ENCODE data around the gene SF3A2.

The SF3A2 gene

DNA sequence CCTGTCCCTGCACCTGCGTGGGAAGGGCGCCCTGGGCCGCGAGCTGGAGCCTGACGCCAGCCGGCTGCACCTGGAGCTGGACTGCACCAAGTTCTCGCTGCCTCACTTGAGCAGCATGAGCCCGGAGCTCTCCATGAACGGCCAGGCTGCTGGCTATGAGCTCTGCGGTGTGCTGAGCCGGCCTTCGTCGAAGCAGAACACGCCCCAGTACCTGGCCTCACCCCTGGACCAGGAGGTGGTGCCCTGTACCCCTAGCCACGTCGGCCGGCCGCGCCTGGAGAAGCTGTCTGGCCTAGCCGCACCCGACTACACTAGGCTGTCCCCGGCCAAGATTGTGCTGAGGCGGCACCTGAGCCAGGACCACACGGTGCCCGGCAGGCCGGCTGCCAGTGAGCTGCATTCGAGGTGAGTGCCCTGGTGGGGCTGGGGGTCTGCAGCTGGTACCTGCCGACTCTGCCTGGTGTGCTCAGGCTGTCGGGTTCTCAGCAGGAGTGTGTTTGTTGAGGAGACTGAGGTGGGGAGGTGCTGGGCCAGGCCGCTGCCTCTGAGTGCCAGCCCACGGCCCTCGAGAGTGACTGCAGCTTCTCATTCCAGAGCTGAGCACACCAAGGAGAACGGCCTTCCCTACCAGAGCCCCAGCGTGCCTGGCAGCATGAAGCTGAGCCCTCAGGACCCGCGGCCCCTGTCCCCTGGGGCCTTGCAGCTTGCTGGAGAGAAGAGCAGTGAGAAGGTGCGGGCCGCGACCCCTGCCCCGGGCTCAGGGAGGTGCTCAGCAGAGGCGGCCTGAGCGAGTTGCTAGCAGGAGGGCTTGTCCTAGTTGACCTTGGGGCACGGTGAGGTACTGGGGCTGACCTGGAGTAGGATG, 20.0 kb upstream of the SF3A2 start (continued):
- TF ChIP-seq, protein P1, sequence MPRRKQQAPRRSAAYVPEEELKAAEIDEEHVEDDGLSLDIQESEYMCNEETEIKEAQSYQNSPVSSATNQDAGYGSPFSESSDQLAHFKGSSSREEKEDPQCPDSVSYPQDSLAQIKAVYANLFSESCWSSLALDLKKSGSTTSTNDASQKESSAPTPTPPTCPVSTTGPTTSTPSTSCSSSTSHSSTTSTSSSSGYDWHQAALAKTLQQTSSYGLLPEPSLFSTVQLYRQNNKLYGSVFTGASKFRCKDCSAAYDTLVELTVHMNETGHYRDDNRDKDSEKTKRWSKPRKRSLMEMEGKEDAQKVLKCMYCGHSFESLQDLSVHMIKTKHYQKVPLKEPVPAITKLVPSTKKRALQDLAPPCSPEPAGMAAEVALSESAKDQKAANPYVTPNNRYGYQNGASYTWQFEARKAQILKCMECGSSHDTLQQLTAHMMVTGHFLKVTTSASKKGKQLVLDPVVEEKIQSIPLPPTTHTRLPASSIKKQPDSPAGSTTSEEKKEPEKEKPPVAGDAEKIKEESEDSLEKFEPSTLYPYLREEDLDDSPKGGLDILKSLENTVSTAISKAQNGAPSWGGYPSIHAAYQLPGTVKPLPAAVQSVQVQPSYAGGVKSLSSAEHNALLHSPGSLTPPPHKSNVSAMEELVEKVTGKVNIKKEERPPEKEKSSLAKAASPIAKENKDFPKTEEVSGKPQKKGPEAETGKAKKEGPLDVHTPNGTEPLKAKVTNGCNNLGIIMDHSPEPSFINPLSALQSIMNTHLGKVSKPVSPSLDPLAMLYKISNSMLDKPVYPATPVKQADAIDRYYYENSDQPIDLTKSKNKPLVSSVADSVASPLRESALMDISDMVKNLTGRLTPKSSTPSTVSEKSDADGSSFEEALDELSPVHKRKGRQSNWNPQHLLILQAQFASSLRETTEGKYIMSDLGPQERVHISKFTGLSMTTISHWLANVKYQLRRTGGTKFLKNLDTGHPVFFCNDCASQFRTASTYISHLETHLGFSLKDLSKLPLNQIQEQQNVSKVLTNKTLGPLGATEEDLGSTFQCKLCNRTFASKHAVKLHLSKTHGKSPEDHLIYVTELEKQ (tag by site-specific recombination; IDR thresholded peaks at IDR 0.05; ENCODE audit: borderline replicate concordance) = no peak
- TF ChIP-seq REPIN1 (tag by site-specific recombination; IDR thresholded peaks at IDR 0.05; ENCODE audit: low read depth) = no peak
- TF ChIP-seq, protein P2, sequence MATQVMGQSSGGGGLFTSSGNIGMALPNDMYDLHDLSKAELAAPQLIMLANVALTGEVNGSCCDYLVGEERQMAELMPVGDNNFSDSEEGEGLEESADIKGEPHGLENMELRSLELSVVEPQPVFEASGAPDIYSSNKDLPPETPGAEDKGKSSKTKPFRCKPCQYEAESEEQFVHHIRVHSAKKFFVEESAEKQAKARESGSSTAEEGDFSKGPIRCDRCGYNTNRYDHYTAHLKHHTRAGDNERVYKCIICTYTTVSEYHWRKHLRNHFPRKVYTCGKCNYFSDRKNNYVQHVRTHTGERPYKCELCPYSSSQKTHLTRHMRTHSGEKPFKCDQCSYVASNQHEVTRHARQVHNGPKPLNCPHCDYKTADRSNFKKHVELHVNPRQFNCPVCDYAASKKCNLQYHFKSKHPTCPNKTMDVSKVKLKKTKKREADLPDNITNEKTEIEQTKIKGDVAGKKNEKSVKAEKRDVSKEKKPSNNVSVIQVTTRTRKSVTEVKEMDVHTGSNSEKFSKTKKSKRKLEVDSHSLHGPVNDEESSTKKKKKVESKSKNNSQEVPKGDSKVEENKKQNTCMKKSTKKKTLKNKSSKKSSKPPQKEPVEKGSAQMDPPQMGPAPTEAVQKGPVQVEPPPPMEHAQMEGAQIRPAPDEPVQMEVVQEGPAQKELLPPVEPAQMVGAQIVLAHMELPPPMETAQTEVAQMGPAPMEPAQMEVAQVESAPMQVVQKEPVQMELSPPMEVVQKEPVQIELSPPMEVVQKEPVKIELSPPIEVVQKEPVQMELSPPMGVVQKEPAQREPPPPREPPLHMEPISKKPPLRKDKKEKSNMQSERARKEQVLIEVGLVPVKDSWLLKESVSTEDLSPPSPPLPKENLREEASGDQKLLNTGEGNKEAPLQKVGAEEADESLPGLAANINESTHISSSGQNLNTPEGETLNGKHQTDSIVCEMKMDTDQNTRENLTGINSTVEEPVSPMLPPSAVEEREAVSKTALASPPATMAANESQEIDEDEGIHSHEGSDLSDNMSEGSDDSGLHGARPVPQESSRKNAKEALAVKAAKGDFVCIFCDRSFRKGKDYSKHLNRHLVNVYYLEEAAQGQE (tag by site-specific recombination; IDR thresholded peaks at IDR 0.05) = no peak
- no peak for TF ChIP-seq ZBTB8A (tag by site-specific recombination; IDR thresholded peaks at IDR 0.05)
- TF ChIP-seq, protein P3, sequence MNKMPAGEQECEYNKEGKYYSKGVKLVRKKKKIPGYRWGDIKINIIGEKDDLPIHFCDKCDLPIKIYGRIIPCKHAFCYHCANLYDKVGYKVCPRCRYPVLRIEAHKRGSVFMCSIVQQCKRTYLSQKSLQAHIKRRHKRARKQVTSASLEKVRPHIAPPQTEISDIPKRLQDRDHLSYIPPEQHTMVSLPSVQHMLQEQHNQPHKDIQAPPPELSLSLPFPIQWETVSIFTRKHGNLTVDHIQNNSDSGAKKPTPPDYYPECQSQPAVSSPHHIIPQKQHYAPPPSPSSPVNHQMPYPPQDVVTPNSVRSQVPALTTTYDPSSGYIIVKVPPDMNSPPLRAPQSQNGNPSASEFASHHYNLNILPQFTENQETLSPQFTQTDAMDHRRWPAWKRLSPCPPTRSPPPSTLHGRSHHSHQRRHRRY (tag by site-specific recombination; IDR thresholded peaks at IDR 0.05) = no peak
- TF ChIP-seq ZNF140 (tag by site-specific recombination; IDR thresholded peaks at IDR 0.05) = no peak
- no peak for TF ChIP-seq ZNF629 (tag by site-specific recombination; IDR thresholded peaks at IDR 0.05)
- no peak for TF ChIP-seq ZNF174 (tag by site-specific recombination; IDR thresholded peaks at IDR 0.05)
- no peak for TF ChIP-seq ZNF10 (tag by site-specific recombination; IDR thresholded peaks at IDR 0.05)
- TF ChIP-seq MEIS1 (CRISPR knock-in tag; IDR thresholded peaks at IDR 0.05; ENCODE audit: borderline replicate concordance) = no peak

DNA sequence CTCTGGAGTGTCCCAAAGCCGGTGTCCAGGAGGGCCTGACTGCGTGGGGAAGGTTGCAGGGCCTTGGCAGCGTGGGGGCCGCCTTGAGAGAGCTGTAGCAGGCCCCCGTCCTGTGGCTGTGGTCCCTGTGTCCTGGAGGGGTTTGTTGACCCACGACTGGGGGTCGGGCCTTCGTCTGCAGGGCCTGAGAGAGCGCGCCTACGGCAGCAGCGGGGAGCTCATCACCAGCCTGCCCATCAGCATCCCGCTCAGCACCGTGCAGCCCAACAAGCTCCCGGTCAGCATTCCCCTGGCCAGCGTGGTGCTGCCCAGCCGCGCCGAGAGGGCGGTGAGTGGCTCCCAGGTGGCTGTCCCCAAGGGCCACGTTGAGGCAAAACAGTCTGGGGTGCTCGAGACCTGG, 19.0 kb upstream of the SF3A2 start:
- H3K36me3 ChIP-seq (ENCODE audit: control insufficient read depth in 2 of 2, insufficient read depth in 1 of 2, low read length in 2 of 2) = peaks cover 0 to 79% of the 10 kb centered on the region in 2 experiments; a peak in 2 of 3 replicates
- no peak overlapping the region for H3K27ac ChIP-seq (ENCODE audit: extremely low read depth, low read depth, low read length)
- H3K4me1 ChIP-seq (ENCODE audit: control insufficient read depth, insufficient read depth, low read length) = no peaks in the 10 kb centered on the region
- H3K4me3 ChIP-seq (ENCODE audit: low read depth, low read length) = no peak overlapping the region
- TF ChIP-seq, protein P4, sequence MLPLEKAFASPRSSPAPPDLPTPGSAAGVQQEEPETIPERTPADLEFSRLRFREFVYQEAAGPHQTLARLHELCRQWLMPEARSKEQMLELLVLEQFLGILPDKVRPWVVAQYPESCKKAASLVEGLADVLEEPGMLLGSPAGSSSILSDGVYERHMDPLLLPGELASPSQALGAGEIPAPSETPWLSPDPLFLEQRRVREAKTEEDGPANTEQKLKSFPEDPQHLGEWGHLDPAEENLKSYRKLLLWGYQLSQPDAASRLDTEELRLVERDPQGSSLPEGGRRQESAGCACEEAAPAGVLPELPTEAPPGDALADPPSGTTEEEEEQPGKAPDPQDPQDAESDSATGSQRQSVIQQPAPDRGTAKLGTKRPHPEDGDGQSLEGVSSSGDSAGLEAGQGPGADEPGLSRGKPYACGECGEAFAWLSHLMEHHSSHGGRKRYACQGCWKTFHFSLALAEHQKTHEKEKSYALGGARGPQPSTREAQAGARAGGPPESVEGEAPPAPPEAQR (tag by site-specific recombination; IDR thresholded peaks at IDR 0.05) = no peak
- TF ChIP-seq, protein P5, sequence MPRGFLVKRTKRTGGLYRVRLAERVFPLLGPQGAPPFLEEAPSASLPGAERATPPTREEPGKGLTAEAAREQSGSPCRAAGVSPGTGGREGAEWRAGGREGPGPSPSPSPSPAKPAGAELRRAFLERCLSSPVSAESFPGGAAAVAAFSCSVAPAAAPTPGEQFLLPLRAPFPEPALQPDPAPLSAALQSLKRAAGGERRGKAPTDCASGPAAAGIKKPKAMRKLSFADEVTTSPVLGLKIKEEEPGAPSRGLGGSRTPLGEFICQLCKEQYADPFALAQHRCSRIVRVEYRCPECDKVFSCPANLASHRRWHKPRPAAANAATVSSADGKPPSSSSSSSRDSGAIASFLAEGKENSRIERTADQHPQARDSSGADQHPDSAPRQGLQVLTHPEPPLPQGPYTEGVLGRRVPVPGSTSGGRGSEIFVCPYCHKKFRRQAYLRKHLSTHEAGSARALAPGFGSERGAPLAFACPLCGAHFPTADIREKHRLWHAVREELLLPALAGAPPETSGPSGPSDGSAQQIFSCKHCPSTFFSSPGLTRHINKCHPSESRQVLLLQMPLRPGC (tag by site-specific recombination; IDR thresholded peaks at IDR 0.05) = no peak
- no peaks in the 10 kb centered on the region for H3K9me3 ChIP-seq (ENCODE audit: control insufficient read depth, insufficient read depth, low read depth, low read length)
- POLR2A ChIA-PET = no interaction called here
- CTCF ChIA-PET = no interaction called here
